PC-9 (cell line): ENCODE measurements around the gene FOXJ1. TPM values are rescaled to one million over a fixed set of nuclear protein-coding genes. Genes with fewer than 3 reads are reported as not detected.

Experiments
- BruUV-seq: library from RNA; stranded (reverse); fragments of 400-500 nt; replicated peaks from 2 replicates; lab custom pipeline; 2021; lab: Mats Ljungman, UMichigan
- CTCF ChIA-PET: fragments of 300-600 bp; sonication (Branson Sonifier 250); formaldehyde crosslinking; loops from one replicate; lab custom pipeline; 2022; ENCODE audit warnings: antibody characterized with exemption; lab: Charles Lee
- POLR2A ChIA-PET: fragments of 300-600 bp; sonication (Branson Sonifier 250); formaldehyde crosslinking; loops from one replicate; lab custom pipeline; 2022; ENCODE audit warnings: antibody characterized with exemption; ENCODE audit not compliant: unreplicated experiment; lab: Charles Lee
- DNase-seq, 2 experiments: peaks; one replicate each; pipeline versions ENCODE4 v3.0.0 to v3.0.0-alpha.2; 2015 to 2022; ENCODE audit warnings: mixed read lengths in 1 of 2
- H2AFZ ChIP-seq: fragments of 200-600 bp; sonication (generic); 2 replicates; pipeline ENCODE4 v1.8.1; 2017; ENCODE audit warnings: antibody characterized with exemption
- H3F3A ChIP-seq: fragments of 200-600 bp; sonication (generic); 2 replicates; pipeline ENCODE4 v1.8.1; 2017; ENCODE audit warnings: antibody characterized with exemption, mild to moderate bottlenecking, low read depth; ENCODE audit not compliant: insufficient read depth
- H3K27ac ChIP-seq: fragments of 200-600 bp; sonication (generic); 2 replicates; pipeline ENCODE4 v1.6.1; 2016; ENCODE audit warnings: mixed run types
- H3K27me3 ChIP-seq: fragments of 200-600 bp; sonication (generic); 2 replicates; pipeline ENCODE4 v1.6.1; 2016; ENCODE audit warnings: low read depth, mixed run types; ENCODE audit not compliant: insufficient read depth
- H3K36me3 ChIP-seq: fragments of 200-600 bp; sonication (generic); 2 replicates; pipeline ENCODE4 v1.6.1; 2016; ENCODE audit warnings: low read depth, mixed run types
- H3K4me1 ChIP-seq: fragments of 200-600 bp; sonication (generic); replicated peaks from 2 replicates; pipeline ENCODE4 v1.6.1; 2016; ENCODE audit warnings: mixed run types; ENCODE audit not compliant: insufficient read depth
- H3K4me2 ChIP-seq: fragments of 200-600 bp; sonication (generic); 2 replicates; pipeline ENCODE4 v1.6.1; 2017; ENCODE audit warnings: mixed run types
- H3K4me3 ChIP-seq: fragments of 200-600 bp; sonication (generic); 2 replicates; pipeline ENCODE4 v1.6.1; 2016; ENCODE audit warnings: mixed run types
- H3K79me2 ChIP-seq: fragments of 200-600 bp; sonication (generic); 2 replicates; pipeline ENCODE4 v1.6.1; 2017; ENCODE audit warnings: low read depth, mixed run types
- H3K9me2 ChIP-seq: fragments of 200-600 bp; sonication (generic); 2 replicates; pipeline ENCODE4 v1.8.1; 2017; ENCODE audit warnings: mild to moderate bottlenecking; ENCODE audit not compliant: insufficient read depth
- H3K9me3 ChIP-seq: fragments of 200-600 bp; sonication (generic); 2 replicates; pipeline ENCODE4 v1.8.1; 2016; ENCODE audit warnings: low read depth; ENCODE audit not compliant: insufficient read depth
- H4K20me1 ChIP-seq: fragments of 200-600 bp; sonication (generic); 2 replicates; pipeline ENCODE4 v1.8.1; 2017; ENCODE audit not compliant: insufficient read depth
- EZH2 ChIP-seq: fragments of 200-600 bp; sonication (generic); IDR thresholded peaks from 2 replicates; pipeline ENCODE4 v1.8.0; 2017; ENCODE audit warnings: antibody characterized with exemption, low read depth
- intact Hi-C: fragments of 100-400 bp; cut with micrococcal nuclease; formaldehyde crosslinking; loops from one replicate; pipeline ENCODE4 v1.10.0; 2022; ENCODE audit not compliant: unreplicated experiment
- total RNA-seq: library from RNA; stranded (reverse); gene quantifications from 2 replicates; pipeline ENCODE4 v1.2.3, GENCODE V29; 2021
- TF ChIP-seq, protein P1 (sequence below): fragments of 200-600 bp; sonication (generic); conservative IDR thresholded peaks from 2 replicates; pipeline ENCODE4 v1.6.1; 2017; ENCODE audit warnings: mixed run types, antibody characterized with exemption, mild to moderate bottlenecking, moderate library complexity

Gene FOXJ1
- total RNA-seq, 1 experiment from 2014 or later, result 23.7 TPM

DNA sequence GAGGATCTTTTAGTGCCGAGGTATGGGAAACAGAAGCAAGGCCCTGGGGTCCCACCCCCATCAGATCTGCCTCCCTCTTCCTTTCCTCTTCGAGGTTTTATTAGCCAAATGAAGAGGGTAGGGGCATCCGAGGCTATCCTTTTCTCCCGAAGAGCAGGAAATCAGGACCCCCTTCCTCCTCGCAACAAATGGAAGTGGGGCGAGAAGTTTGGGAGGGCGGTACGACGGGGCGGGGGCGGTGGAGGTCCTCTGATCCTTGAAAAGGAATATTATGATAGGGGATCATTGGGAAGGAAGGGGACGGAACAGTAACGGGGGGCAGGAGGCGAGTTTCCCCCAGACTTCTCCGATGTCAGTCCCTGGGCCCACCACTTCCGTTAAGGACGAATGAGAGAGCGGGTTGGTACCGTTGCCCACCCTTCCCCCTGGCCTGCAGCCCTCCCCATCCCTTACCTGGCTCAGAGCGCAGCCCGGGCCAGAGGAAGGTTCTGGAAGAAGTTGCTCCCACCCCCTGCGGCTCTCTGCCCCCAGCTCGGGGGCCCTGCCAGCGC lies 309 bp downstream of the FOXJ1 start:
- H4K20me1 ChIP-seq, result no peaks in the 10 kb centered on the region
- CTCF ChIA-PET, result interaction anchor here (0.6 kb wide), 1 partner anchor 126 kb away, joined by 9 read pairs; no protein-coding TSS in a partner anchor
- intact Hi-C loops, result loop anchor here (1.0 kb wide), 1 partner anchor 8 kb away; no protein-coding TSS in a partner anchor
- no peaks in the 10 kb centered on the region for H3K27me3 ChIP-seq
- H3K9me2 ChIP-seq, result no peaks in the 10 kb centered on the region
- H2AFZ ChIP-seq, result no peak overlapping the region
- H3K36me3 ChIP-seq, result no peaks in the 10 kb centered on the region
- H3K4me1 ChIP-seq, result peaks cover 27% of the 10 kb centered on the region
- H3K9me3 ChIP-seq, result no peaks in the 10 kb centered on the region
- H3K79me2 ChIP-seq, result no peaks in the 10 kb centered on the region
- TF ChIP-seq, protein P1, sequence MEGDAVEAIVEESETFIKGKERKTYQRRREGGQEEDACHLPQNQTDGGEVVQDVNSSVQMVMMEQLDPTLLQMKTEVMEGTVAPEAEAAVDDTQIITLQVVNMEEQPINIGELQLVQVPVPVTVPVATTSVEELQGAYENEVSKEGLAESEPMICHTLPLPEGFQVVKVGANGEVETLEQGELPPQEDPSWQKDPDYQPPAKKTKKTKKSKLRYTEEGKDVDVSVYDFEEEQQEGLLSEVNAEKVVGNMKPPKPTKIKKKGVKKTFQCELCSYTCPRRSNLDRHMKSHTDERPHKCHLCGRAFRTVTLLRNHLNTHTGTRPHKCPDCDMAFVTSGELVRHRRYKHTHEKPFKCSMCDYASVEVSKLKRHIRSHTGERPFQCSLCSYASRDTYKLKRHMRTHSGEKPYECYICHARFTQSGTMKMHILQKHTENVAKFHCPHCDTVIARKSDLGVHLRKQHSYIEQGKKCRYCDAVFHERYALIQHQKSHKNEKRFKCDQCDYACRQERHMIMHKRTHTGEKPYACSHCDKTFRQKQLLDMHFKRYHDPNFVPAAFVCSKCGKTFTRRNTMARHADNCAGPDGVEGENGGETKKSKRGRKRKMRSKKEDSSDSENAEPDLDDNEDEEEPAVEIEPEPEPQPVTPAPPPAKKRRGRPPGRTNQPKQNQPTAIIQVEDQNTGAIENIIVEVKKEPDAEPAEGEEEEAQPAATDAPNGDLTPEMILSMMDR, result no peak
- TF ChIP-seq EZH2, result no peak
- peak overlapping the region; percentile 65 for H3K4me2 ChIP-seq
- BruUV-seq, result TSS peak; percentile 53
- H3K27ac ChIP-seq, result no peak overlapping the region
- no peak overlapping the region for H3K4me3 ChIP-seq
- peaks cover 10% of the 10 kb centered on the region; the same call in 1 of the 2 replicates for H3F3A ChIP-seq
- POLR2A ChIA-PET, result interaction anchor here (0.6 to 1.3 kb wide), 3 partner anchors 8 to 285 kb away, joined by 3 to 37 read pairs (median 29); partner anchors contain the start of gene WBP2
- DNase-seq, result no peak

DNA sequence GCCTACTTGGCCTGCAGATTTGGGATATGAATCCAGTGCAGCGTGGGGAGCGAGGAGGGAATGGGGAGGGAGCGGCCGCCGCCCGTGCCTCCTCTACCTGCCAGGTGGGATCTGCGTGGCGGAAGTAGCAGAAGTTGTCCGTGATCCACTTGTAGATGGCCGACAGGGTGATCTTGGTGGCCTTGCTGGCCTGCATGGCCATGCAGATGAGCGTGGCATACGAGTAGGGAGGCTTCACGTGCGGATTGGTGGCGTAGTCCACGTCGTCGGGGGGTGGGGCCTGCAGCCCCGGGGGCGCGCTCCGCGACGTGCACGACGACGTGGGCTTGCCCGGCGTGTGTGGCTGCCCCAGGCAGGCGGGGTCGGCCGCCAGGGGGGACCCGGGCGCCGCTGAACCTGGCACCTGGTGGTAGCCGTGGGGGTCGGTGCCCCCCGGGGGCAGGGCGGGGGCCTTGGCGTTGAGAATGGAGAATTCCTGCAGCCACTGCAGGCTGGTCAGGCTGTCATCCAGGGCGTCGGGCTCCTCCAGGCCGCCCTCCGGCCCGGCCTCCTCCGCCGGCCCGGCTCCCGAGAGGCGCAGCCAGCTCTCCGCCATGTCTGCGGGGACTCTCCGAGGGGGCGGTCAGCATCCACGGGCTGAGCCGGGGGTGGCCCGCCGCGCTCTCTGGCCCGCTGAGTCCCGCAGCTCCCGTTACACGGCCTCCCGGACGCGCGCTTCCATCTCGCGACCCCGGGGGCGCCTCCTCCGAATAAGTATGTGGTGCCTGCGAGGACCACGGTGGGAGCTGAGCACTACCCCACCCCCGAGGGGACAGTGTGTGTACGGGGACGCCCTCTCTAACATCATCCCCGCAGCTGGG lies 1.0 kb downstream of the FOXJ1 start:
- no peak overlapping the region for H2AFZ ChIP-seq
- no peaks in the 10 kb centered on the region for H3K9me3 ChIP-seq
- TF ChIP-seq, protein P1, result no peak
- TF ChIP-seq EZH2, result no peak
- intact Hi-C loops, result no loop called here
- no peak overlapping the region for H3K4me2 ChIP-seq
- DNase-seq, result no peak
- H3K27ac ChIP-seq, result no peak overlapping the region
- H3K27me3 ChIP-seq, result no peaks in the 10 kb centered on the region
- H3K36me3 ChIP-seq, result no peaks in the 10 kb centered on the region
- H3K4me1 ChIP-seq, result peaks cover 27% of the 10 kb centered on the region
- H3K9me2 ChIP-seq, result no peaks in the 10 kb centered on the region
- no TSS peak for BruUV-seq
- POLR2A ChIA-PET, result no interaction called here
- CTCF ChIA-PET, result no interaction called here
- H3K4me3 ChIP-seq, result no peak overlapping the region
- H3K79me2 ChIP-seq, result no peaks in the 10 kb centered on the region
- no peaks in the 10 kb centered on the region for H4K20me1 ChIP-seq
- peaks cover 10% of the 10 kb centered on the region; the same call in 1 of the 2 replicates for H3F3A ChIP-seq

DNA sequence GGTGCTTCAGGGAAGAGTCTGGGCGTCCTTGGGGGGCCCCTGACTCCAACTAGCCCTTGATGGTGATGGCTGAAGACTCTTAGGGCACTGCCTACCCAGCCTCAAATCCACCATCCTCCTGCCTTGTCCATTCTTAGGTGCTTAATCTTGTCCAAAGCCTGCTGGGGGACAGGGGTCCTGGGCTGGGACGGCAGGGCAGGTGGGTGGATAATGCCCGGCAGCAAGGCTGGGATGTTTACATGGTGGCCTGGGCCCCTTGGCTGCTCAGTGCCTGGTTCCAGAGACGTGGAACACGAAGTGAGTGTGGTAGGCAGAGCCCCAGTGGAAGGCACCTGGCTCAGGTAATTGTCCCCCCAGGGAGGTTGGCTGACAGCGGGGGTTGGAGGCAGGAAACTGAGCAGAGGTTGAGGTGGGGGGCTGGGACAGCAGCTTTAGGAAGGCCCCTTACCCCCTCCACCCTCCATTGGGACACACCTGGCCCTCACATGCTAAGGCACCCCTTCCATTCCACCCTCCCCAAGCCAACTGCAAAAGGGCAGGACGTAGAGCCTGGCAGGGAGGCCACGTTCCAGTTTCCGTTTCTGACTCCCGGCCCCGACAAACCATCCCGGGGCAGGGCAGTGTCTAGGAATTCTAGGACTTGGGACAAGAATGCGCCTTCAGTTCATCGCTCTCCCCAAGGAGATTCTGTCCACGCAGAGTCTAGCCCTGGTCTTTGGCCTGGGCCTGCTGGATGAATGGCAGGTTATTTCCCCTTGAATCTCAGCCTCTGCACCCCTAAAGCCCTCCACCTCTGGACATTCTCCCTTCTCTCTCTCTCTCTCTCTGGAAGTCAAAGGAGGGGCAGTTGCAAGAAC lies 1.9 kb downstream of the FOXJ1 start:
- no peak overlapping the region for H3K4me3 ChIP-seq
- BruUV-seq, result no TSS peak
- no peak overlapping the region for H3K4me2 ChIP-seq
- H2AFZ ChIP-seq, result no peak overlapping the region
- peaks cover 10% of the 10 kb centered on the region; the same call in 1 of the 2 replicates for H3F3A ChIP-seq
- H4K20me1 ChIP-seq, result no peaks in the 10 kb centered on the region
- TF ChIP-seq, protein P1, result no peak
- no peak for TF ChIP-seq EZH2
- no peaks in the 10 kb centered on the region for H3K9me2 ChIP-seq
- H3K36me3 ChIP-seq, result no peaks in the 10 kb centered on the region
- no peaks in the 10 kb centered on the region for H3K9me3 ChIP-seq
- peaks cover 30% of the 10 kb centered on the region for H3K4me1 ChIP-seq
- intact Hi-C loops, result no loop called here
- H3K27me3 ChIP-seq, result no peaks in the 10 kb centered on the region
- POLR2A ChIA-PET, result no interaction called here
- H3K79me2 ChIP-seq, result no peaks in the 10 kb centered on the region
- DNase-seq, result no peak
- no peak overlapping the region for H3K27ac ChIP-seq
- CTCF ChIA-PET, result interaction anchor here (0.5 kb wide), 1 partner anchor 305 kb away, joined by 3 read pairs; no protein-coding TSS in a partner anchor
